Psoas muscle (tissue), 8 donors: ENCODE results near the gene LUC7L2. TPM values are rescaled to one million over a fixed set of nuclear protein-coding genes. Genes with fewer than 3 reads are reported as not detected.

Source experiments
- ATAC-seq, 4 donors: fragments of 200-7000 bp; cut with Tn5 transposase; one replicate each; pipeline ENCODE4 v1.9.1; 2020; ENCODE audit warnings: moderate library complexity in 3 of 4, mild to moderate bottlenecking in 2 of 4
- DNase-seq, 2 donors: peaks; one replicate each; pipeline ENCODE4 v3.0.0-alpha.2; 2020
- H3K27ac ChIP-seq: fragments of 200-600 bp; one replicate; pipeline ENCODE4 v1.8.0; 2022
- H3K27me3 ChIP-seq, 3 donors: fragments of 200-600 bp in 1 of 3; one replicate each; pipeline versions ENCODE4 v1.6.1 to v1.8.0; 2013 to 2022; ENCODE audit warnings: low read length in 2 of 3, mild to moderate bottlenecking in 2 of 3, moderate library complexity in 1 of 3; ENCODE audit not compliant: insufficient read depth in 3 of 3
- H3K36me3 ChIP-seq, 2 donors: fragments of 200-600 bp in 1 of 2; one replicate each; pipeline versions ENCODE4 v1.6.1 to v1.8.0; 2013 to 2022; ENCODE audit warnings: low read depth in 1 of 2, mild to moderate bottlenecking in 1 of 2, moderate library complexity in 1 of 2; ENCODE audit not compliant: insufficient read depth in 1 of 2
- H3K4me1 ChIP-seq: fragments of 200-600 bp; one replicate; pipeline ENCODE4 v1.8.0; 2022
- H3K4me3 ChIP-seq: fragments of 200-600 bp; one replicate; pipeline ENCODE4 v1.8.0; 2022; ENCODE audit warnings: mild to moderate bottlenecking
- H3K9me3 ChIP-seq: fragments of 200-600 bp; one replicate; pipeline ENCODE4 v1.8.0; 2022
- WGBS, 3 donors: extraction: QIAGEN DNeasy Blood & Tissue Kit; methylation state at CpG; one replicate each; pipeline versions ENCODE4 v1.1.6 to v1.1.7; 2013; 5-methylcytosine and 5-hydroxymethylcytosine counted together
- intact Hi-C, 2 donors: fragments of 100-400 bp; cut with DNase I; formaldehyde crosslinking; loops; one replicate each; pipeline versions ENCODE4 v1.11.0 to v1.14.2; 2022
- polyA plus RNA-seq, 3 donors: library from polyadenylated mRNA; stranded (reverse); fragments of 200-250 nt; gene quantifications; one replicate each; pipeline ENCODE4 v1.2.3, GENCODE V29; 2013
- total RNA-seq, 4 donors: library from RNA; stranded (reverse); fragmentation: NEBNext Ultra II Directional in 2 of 4; extraction: Animal tissue kit (Norgen Biotek cat#: 25700) in 2 of 4; gene quantifications; one replicate each; pipeline versions ENCODE4 v1.2.1 to v1.2.4, GENCODE V29; 2021 to 2023
- TF ChIP-seq, protein P1 (sequence below): fragments of 200-600 bp; IDR thresholded peaks from one replicate; pipeline ENCODE4 v1.8.0; 2022; ENCODE audit warnings: antibody characterized with exemption
- donor health status: healthy with polysubstance abuse.
- donor health status: DM: no; HTN: no; CAD: no; lungs with moderate emphysema.
- donor health status: Bipolar disorder and iron deficiency.
- donor health status: healthy.
- donor health status: DM: yes; HTN: yes; CAD: no.
- donor health status: DM: no; HTN: no; CAD: no.
- donor health status: DM: no; HTN: no; CAD: no.
- donor health status: DM: yes; HTN: yes; CAD: no.

The LUC7L2 gene
- total and polyA plus RNA-seq, 7 donors: 41.6 to 82.3 (median 47.8) TPM

- DNase-seq (no peak), ATAC-seq (no peak)
- no peaks in the 10 kb centered on the region for H3K27me3 ChIP-seq
- no peak overlapping the region for H3K27ac ChIP-seq
- H3K4me3 ChIP-seq: no peak overlapping the region
- H3K4me1 ChIP-seq: no peaks in the 10 kb centered on the region
- intact Hi-C loops: no loop called here
- H3K36me3 ChIP-seq: peaks cover 0 to 85% of the 10 kb centered on the region in 2 donors
- TF ChIP-seq, protein P1, sequence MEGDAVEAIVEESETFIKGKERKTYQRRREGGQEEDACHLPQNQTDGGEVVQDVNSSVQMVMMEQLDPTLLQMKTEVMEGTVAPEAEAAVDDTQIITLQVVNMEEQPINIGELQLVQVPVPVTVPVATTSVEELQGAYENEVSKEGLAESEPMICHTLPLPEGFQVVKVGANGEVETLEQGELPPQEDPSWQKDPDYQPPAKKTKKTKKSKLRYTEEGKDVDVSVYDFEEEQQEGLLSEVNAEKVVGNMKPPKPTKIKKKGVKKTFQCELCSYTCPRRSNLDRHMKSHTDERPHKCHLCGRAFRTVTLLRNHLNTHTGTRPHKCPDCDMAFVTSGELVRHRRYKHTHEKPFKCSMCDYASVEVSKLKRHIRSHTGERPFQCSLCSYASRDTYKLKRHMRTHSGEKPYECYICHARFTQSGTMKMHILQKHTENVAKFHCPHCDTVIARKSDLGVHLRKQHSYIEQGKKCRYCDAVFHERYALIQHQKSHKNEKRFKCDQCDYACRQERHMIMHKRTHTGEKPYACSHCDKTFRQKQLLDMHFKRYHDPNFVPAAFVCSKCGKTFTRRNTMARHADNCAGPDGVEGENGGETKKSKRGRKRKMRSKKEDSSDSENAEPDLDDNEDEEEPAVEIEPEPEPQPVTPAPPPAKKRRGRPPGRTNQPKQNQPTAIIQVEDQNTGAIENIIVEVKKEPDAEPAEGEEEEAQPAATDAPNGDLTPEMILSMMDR: no peak
- 90 to 93% (median 92%) methylated on average over 3 of the region's 3 CpGs for WGBS, 3 donors
- H3K9me3 ChIP-seq: no peaks in the 10 kb centered on the region
Observed at GRCh38 chr7:139389091-139389490, 29.4 kb downstream of the LUC7L2 start.

GRCh38 chr7:139389774-139390173 lies 30.1 kb downstream of the LUC7L2 start:
- no peak for DNase-seq
- intact Hi-C loops: no loop called here
- Histone ChIP-seq H3K4me3 (no peak overlapping the region), H3K27ac (no peak overlapping the region), H3K9me3 (no peaks in the 10 kb centered on the region), H3K27me3 (no peaks in the 10 kb centered on the region), H3K36me3 (peaks cover 0 to 85% of the 10 kb centered on the region in 2 donors), H3K4me1 (no peaks in the 10 kb centered on the region)
- 98 to 100% (median 98%) methylated on average over 2 of the region's 2 CpGs for WGBS, 3 donors
- TF ChIP-seq, protein P1: no peak
- no peak for ATAC-seq

- DNase-seq: no peak
- Histone ChIP-seq H3K36me3 (peaks cover 0 to 85% of the 10 kb centered on the region in 2 donors), H3K27ac (no peak overlapping the region), H3K4me1 (no peaks in the 10 kb centered on the region), H3K27me3 (no peaks in the 10 kb centered on the region), H3K9me3 (no peaks in the 10 kb centered on the region), H3K4me3 (no peak overlapping the region)
- TF ChIP-seq, protein P1: no peak
- WGBS, 3 donors: 92 to 100% (median 95%) methylated on average over 1 of the region's 1 CpG
- ATAC-seq: no peak
- intact Hi-C loops: no loop called here
Observed at GRCh38 chr7:139393621-139394211, 34.0 kb downstream of the LUC7L2 start.

GRCh38 chr7:139394540-139394939 lies 34.8 kb downstream of the LUC7L2 start:
- WGBS, 3 donors: 94 to 96% (median 95%) methylated on average over 3 of the region's 3 CpGs
- Histone ChIP-seq H3K27ac (no peak overlapping the region), H3K9me3 (no peaks in the 10 kb centered on the region), H3K27me3 (no peaks in the 10 kb centered on the region), H3K4me1 (no peaks in the 10 kb centered on the region), H3K4me3 (no peak overlapping the region), H3K36me3 (peaks cover 0 to 89% of the 10 kb centered on the region in 2 donors)
- TF ChIP-seq, protein P1: no peak
- DNase-seq: no peak
- intact Hi-C loops: no loop called here
- ATAC-seq: no peak
